ENCODE data around the gene ANKRD29.

DNA sequence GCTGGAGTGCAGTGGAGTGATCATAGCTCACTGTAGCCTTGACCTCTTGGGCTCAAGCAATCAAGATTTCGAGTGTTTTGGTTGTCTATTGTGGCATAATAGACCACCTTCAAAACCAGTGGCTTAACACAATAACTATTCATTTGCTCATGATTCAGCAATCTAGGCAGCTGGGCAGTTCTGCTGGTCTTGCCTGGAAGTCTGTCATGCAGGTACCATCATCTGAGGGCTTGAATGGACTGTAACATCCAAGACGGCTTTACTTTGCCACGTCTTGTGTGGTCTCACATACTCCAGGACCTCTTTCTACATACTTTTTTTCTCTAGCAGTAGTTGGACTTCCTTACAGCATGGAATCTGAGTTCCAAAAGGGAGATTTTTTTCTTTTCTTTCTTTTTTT, 13.2 kb upstream of the ANKRD29 start:
- TF ChIP-seq RAD21 (IDR thresholded peaks at IDR 0.05; ENCODE audit: low read length) = no peak
- TF ChIP-seq, protein P1, sequence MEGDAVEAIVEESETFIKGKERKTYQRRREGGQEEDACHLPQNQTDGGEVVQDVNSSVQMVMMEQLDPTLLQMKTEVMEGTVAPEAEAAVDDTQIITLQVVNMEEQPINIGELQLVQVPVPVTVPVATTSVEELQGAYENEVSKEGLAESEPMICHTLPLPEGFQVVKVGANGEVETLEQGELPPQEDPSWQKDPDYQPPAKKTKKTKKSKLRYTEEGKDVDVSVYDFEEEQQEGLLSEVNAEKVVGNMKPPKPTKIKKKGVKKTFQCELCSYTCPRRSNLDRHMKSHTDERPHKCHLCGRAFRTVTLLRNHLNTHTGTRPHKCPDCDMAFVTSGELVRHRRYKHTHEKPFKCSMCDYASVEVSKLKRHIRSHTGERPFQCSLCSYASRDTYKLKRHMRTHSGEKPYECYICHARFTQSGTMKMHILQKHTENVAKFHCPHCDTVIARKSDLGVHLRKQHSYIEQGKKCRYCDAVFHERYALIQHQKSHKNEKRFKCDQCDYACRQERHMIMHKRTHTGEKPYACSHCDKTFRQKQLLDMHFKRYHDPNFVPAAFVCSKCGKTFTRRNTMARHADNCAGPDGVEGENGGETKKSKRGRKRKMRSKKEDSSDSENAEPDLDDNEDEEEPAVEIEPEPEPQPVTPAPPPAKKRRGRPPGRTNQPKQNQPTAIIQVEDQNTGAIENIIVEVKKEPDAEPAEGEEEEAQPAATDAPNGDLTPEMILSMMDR (conservative IDR thresholded peaks at IDR 0.05; ENCODE audit: low read depth, low read length) = no peak
- no peak for TF ChIP-seq BHLHE40 (IDR thresholded peaks at IDR 0.05; ENCODE audit: low read depth, low read length)
- no peak for TF ChIP-seq POLR2A (IDR thresholded peaks at IDR 0.05; ENCODE audit: low read depth, low read length)
- no peak for TF ChIP-seq RFX5 (IDR thresholded peaks at IDR 0.05; ENCODE audit: low read depth, low read length)
- TF ChIP-seq, protein P2, sequence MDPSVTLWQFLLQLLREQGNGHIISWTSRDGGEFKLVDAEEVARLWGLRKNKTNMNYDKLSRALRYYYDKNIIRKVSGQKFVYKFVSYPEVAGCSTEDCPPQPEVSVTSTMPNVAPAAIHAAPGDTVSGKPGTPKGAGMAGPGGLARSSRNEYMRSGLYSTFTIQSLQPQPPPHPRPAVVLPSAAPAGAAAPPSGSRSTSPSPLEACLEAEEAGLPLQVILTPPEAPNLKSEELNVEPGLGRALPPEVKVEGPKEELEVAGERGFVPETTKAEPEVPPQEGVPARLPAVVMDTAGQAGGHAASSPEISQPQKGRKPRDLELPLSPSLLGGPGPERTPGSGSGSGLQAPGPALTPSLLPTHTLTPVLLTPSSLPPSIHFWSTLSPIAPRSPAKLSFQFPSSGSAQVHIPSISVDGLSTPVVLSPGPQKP (IDR thresholded peaks at IDR 0.05; ENCODE audit: borderline replicate concordance, low read depth, low read length) = no peak
- no peak for TF ChIP-seq RCOR1 (IDR thresholded peaks at IDR 0.05; ENCODE audit: insufficient replicate concordance, low read length)
- TF ChIP-seq FOS (IDR thresholded peaks at IDR 0.05; ENCODE audit: low read depth, low read length) = no peak

All from IMR-90 (cell line).